B cell (primary cell): Measurements from ENCODE around the gene MBTPS1. TPM values are rescaled to one million over a fixed set of nuclear protein-coding genes. Genes with fewer than 3 reads are reported as not detected.

Experiments used
- ATAC-seq: fragments of 200-7000 bp; cut with Tn5 transposase; one replicate; pipeline ENCODE4 v1.10.0; 2021; ENCODE audit warnings: low read depth, mild to moderate bottlenecking, moderate number of reproducible peaks, moderate library complexity
- CTCF ChIA-PET: fragments of 350-600 bp; sonication (Branson Sonifier 250); formaldehyde crosslinking; loops from one replicate; lab custom pipeline; 2021; ENCODE audit warnings: antibody characterized with exemption, inconsistent platforms; lab: Charles Lee
- POLR2A ChIA-PET: fragments of 350-600 bp; sonication (Branson Sonifier 250); formaldehyde crosslinking; loops from one replicate; lab custom pipeline; 2021; ENCODE audit warnings: antibody characterized with exemption; lab: Charles Lee
- DNase-seq: peaks from one replicate; pipeline ENCODE4 v3.0.0; 2013
- H2AFZ ChIP-seq: 2 replicates; pipeline ENCODE4 v1.6.1; 2012; ENCODE audit warnings: mild to moderate bottlenecking, low read depth, low read length; ENCODE audit not compliant: insufficient read depth, poor library complexity, severe bottlenecking
- H3K27ac ChIP-seq, 2 donors: 1 replicate in 1 of 2; 2 replicates in 1 of 2; pipeline ENCODE4 v1.5.1; 2012 to 2013; ENCODE audit warnings: low read length in 2 of 2, mild to moderate bottlenecking in 2 of 2, moderate library complexity in 1 of 2
- H3K27me3 ChIP-seq, 4 experiments: fragments of 200-600 bp in 1 of 4; sonication (generic) in 1 of 4; replicated peaks in 1 of 4; 1 replicate in 2 of 4; 2 replicates in 2 of 4; pipeline versions ENCODE4 v1.6.1 to v1.7.0; 2013 to 2016; ENCODE audit warnings: low read length in 3 of 4, mild to moderate bottlenecking in 2 of 4, mixed read lengths in 1 of 4, moderate library complexity in 1 of 4; ENCODE audit not compliant: insufficient read depth in 4 of 4, control insufficient read depth in 3 of 4; ENCODE audit errors: control extremely low read depth in 1 of 4
- H3K36me3 ChIP-seq, 2 experiments: replicated peaks in 1 of 2; 1 replicate in 1 of 2; 2 replicates in 1 of 2; pipeline versions ENCODE4 v1.6.1 to v1.7.1; 2013; ENCODE audit warnings: low read length in 1 of 2; ENCODE audit not compliant: insufficient read depth in 2 of 2, control insufficient read depth in 1 of 2; ENCODE audit errors: control extremely low read depth in 1 of 2, extremely low read depth in 1 of 2
- H3K4me1 ChIP-seq, 2 donors: fragments of 200-600 bp in 1 of 2; sonication (generic) in 1 of 2; 1 replicate in 1 of 2; 2 replicates in 1 of 2; pipeline versions ENCODE4 v1.5.1 to v1.6.1; 2013 to 2017; ENCODE audit warnings: low read length in 2 of 2; ENCODE audit not compliant: control insufficient read depth in 2 of 2, insufficient read depth in 2 of 2
- H3K4me2 ChIP-seq: replicated peaks from 2 replicates; pipeline ENCODE3; 2012; ENCODE audit warnings: mild to moderate bottlenecking, low read depth, low read length; ENCODE audit not compliant: poor library complexity, severe bottlenecking
- H3K4me3 ChIP-seq, 5 experiments: fragments of 200-600 bp in 1 of 5; sonication (generic) in 1 of 5; 1 replicate in 3 of 5; 2 replicates in 2 of 5; pipeline versions ENCODE4 v1.5.1 to v1.7.0; 2011 to 2016; ENCODE audit warnings: low read length in 4 of 5, mild to moderate bottlenecking in 4 of 5, low read depth in 2 of 5, control low read depth in 1 of 5, moderate library complexity in 1 of 5; ENCODE audit not compliant: insufficient read depth in 1 of 5; ENCODE audit errors: control extremely low read depth in 1 of 5, extremely low read depth in 1 of 5
- H3K79me2 ChIP-seq: fragments of 200-600 bp; sonication (generic); one replicate; pipeline ENCODE4 v1.6.0; 2016; ENCODE audit warnings: low read length; ENCODE audit not compliant: control insufficient read depth, insufficient read depth
- H3K9ac ChIP-seq: fragments of 200-600 bp; sonication (generic); 2 replicates; pipeline ENCODE4 v1.6.1; 2017; ENCODE audit warnings: mild to moderate bottlenecking, low read length, moderate library complexity
- H3K9me3 ChIP-seq, 3 donors: one replicate each; pipeline versions ENCODE4 v1.6.1 to v1.7.1; 2013; ENCODE audit warnings: low read length in 2 of 3; ENCODE audit not compliant: control insufficient read depth in 2 of 3, insufficient read depth in 1 of 3; ENCODE audit errors: control extremely low read depth in 1 of 3
- H4K20me1 ChIP-seq: 2 replicates; pipeline ENCODE4 v1.6.0; 2012; ENCODE audit warnings: mild to moderate bottlenecking, low read length; ENCODE audit not compliant: insufficient read depth, control insufficient read depth, poor library complexity, severe bottlenecking
- H3K27ac Mint-ChIP-seq: one replicate; pipeline ENCODE4 v1.8.0; 2021; ENCODE audit warnings: mixed read lengths
- H3K27me3 Mint-ChIP-seq: one replicate; pipeline ENCODE4 v1.8.0; 2021; ENCODE audit warnings: mixed read lengths
- H3K4me1 Mint-ChIP-seq: one replicate; pipeline ENCODE4 v1.8.0; 2021; ENCODE audit warnings: mixed read lengths
- H3K4me3 Mint-ChIP-seq: one replicate; pipeline ENCODE4 v1.8.0; 2021; ENCODE audit warnings: mixed read lengths
- H3K9me3 Mint-ChIP-seq: one replicate; pipeline ENCODE4 v1.8.0; 2022; ENCODE audit warnings: mixed read lengths; ENCODE audit not compliant: insufficient read depth
- EZH2 ChIP-seq: IDR thresholded peaks from 2 replicates; pipeline ENCODE4 v1.6.1; 2012; ENCODE audit warnings: borderline replicate concordance, low read depth, mild to moderate bottlenecking, moderate library complexity, low read length; ENCODE audit not compliant: insufficient read depth, poor library complexity, severe bottlenecking
- WGBS: methylation state at CpG from one replicate; pipeline ENCODE4 v1.1.5; 2013; ENCODE audit warnings: missing lambda C conversion rate; ENCODE audit not compliant: insufficient coverage; 5-methylcytosine and 5-hydroxymethylcytosine counted together
- intact Hi-C: fragments of 100-400 bp; cut with micrococcal nuclease; formaldehyde crosslinking; loops from one replicate; pipeline ENCODE4 v1.10.0; 2022
- polyA plus RNA-seq: library from polyadenylated mRNA; depleted of rRNA; stranded (reverse); fragments of >200 nt; gene quantifications from 2 replicates; pipeline ENCODE4 v1.2.3, GENCODE V29; 2012
- total RNA-seq, 2 donors: library from RNA; stranded (reverse); fragments of 120-200 nt in 1 of 2; gene quantifications; 1 replicate in 1 of 2; 2 replicates in 1 of 2; pipeline versions ENCODE4 v1.2.3 to v1.2.4, GENCODE V29; 2013 to 2022
- TF ChIP-seq, protein P1 (sequence below): fragments of 200-600 bp; IDR thresholded peaks from one replicate; pipeline ENCODE4 v1.8.0; 2022; ENCODE audit warnings: antibody characterized with exemption, mild to moderate bottlenecking

Gene MBTPS1
- total and polyA plus RNA-seq, 2 donors (not counting 1 experiment from before 2014, with no cell fraction given), result 85.9 to 120 TPM

DNA sequence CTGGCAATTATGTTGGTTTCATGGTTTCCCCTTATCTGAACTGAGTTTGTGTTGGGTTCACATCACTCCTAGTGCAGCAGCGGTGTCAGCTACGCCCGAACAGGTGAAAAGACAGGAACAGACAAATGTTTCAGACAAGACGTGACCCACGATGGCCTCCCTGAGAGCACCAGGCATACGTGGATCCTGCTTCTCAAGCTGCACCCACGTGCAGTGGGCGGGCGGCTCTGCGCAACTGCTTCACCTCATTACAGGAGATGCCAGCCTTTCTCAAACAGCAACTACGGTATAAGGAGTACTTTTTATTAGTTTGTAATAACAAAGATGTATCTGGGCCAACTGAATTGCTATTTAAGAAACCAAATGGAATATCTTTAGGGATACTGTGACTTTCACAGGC is 41.4 kb downstream of the MBTPS1 start:
- peaks cover 47% of the 10 kb centered on the region for H4K20me1 ChIP-seq
- H3K27me3 Mint-ChIP-seq, result no peaks in the 10 kb centered on the region
- no peak for TF ChIP-seq EZH2
- TF ChIP-seq, protein P1, sequence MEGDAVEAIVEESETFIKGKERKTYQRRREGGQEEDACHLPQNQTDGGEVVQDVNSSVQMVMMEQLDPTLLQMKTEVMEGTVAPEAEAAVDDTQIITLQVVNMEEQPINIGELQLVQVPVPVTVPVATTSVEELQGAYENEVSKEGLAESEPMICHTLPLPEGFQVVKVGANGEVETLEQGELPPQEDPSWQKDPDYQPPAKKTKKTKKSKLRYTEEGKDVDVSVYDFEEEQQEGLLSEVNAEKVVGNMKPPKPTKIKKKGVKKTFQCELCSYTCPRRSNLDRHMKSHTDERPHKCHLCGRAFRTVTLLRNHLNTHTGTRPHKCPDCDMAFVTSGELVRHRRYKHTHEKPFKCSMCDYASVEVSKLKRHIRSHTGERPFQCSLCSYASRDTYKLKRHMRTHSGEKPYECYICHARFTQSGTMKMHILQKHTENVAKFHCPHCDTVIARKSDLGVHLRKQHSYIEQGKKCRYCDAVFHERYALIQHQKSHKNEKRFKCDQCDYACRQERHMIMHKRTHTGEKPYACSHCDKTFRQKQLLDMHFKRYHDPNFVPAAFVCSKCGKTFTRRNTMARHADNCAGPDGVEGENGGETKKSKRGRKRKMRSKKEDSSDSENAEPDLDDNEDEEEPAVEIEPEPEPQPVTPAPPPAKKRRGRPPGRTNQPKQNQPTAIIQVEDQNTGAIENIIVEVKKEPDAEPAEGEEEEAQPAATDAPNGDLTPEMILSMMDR, result no peak
- H3K27ac Mint-ChIP-seq, result no peak overlapping the region
- intact Hi-C loops, result no loop called here
- H3K27me3 ChIP-seq, result no peaks in the 10 kb centered on the region
- no peak overlapping the region for H2AFZ ChIP-seq
- ChIA-PET CTCF (interaction anchor here (1.1 kb wide), 1 partner anchor 249 kb away, joined by 3 read pairs; no protein-coding TSS in a partner anchor), POLR2A (no interaction called here)
- H3K4me3 Mint-ChIP-seq, result no peak overlapping the region
- H3K9ac ChIP-seq, result no peak overlapping the region
- DNase-seq (no peak), ATAC-seq (no peak)
- peaks cover 36% of the 10 kb centered on the region for H3K79me2 ChIP-seq
- H3K36me3 ChIP-seq, result peaks cover 1 to 86% of the 10 kb centered on the region in 2 experiments
- H3K27ac ChIP-seq, result no peak overlapping the region
- H3K9me3 Mint-ChIP-seq, result no peaks in the 10 kb centered on the region
- no peak overlapping the region for H3K4me3 ChIP-seq
- H3K4me2 ChIP-seq, result no peak overlapping the region
- no peaks in the 10 kb centered on the region for H3K4me1 Mint-ChIP-seq
- no peaks in the 10 kb centered on the region for H3K4me1 ChIP-seq
- H3K9me3 ChIP-seq, result no peaks in the 10 kb centered on the region
- WGBS, result 98% methylated on average over 6 of the region's 11 CpGs

DNA sequence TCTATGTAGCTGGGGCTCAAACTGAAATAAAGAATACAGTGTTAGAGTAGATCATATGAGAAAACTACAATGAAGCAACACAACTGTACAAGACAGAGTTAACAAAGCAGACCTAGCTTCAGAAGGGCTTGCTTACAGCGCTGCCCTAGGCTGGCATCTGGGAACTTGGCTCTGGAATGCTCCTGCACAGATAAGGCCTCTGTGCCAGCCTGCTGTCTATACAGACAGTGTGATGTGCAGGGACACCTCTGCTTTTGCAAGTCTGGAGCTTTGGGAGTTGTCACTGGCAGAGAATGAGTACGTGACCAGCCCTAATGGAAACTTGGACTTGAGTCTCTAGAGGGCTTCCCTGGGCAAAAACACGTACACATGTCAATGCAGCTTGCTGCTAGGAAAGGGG is 42.0 kb downstream of the MBTPS1 start:
- H3K4me1 ChIP-seq, result no peaks in the 10 kb centered on the region
- H3K36me3 ChIP-seq, result peaks cover 1 to 86% of the 10 kb centered on the region in 2 experiments
- H3K4me3 ChIP-seq, result no peak overlapping the region
- no peak overlapping the region for H2AFZ ChIP-seq
- no peak for ATAC-seq
- peaks cover 41% of the 10 kb centered on the region for H4K20me1 ChIP-seq
- no peaks in the 10 kb centered on the region for H3K9me3 ChIP-seq
- DNase-seq, result no peak
- no peaks in the 10 kb centered on the region for H3K27me3 ChIP-seq
- ChIA-PET CTCF (interaction anchor here (1.1 kb wide), 1 partner anchor 249 kb away, joined by 3 read pairs; no protein-coding TSS in a partner anchor), POLR2A (no interaction called here)
- no peak overlapping the region for H3K4me2 ChIP-seq
- H3K79me2 ChIP-seq, result peaks cover 31% of the 10 kb centered on the region
- TF ChIP-seq, protein P1, result no peak
- TF ChIP-seq EZH2, result no peak
- Mint-ChIP-seq H3K27me3 (no peaks in the 10 kb centered on the region), H3K4me1 (no peaks in the 10 kb centered on the region), H3K4me3 (no peak overlapping the region), H3K27ac (no peak overlapping the region), H3K9me3 (no peaks in the 10 kb centered on the region)
- H3K9ac ChIP-seq, result no peak overlapping the region
- no peak overlapping the region for H3K27ac ChIP-seq
- WGBS, result 95% methylated on average over 3 of the region's 3 CpGs
- intact Hi-C loops, result no loop called here
